ENCODE data around the gene CD302. TPM values are rescaled to one million over a fixed set of nuclear protein-coding genes. Genes with fewer than 3 reads are reported as not detected.

The CD302 gene
- total and polyA plus RNA-seq, 3 experiments from 2014 or later, result 0.28 to 0.75 (median 0.70) TPM

DNA sequence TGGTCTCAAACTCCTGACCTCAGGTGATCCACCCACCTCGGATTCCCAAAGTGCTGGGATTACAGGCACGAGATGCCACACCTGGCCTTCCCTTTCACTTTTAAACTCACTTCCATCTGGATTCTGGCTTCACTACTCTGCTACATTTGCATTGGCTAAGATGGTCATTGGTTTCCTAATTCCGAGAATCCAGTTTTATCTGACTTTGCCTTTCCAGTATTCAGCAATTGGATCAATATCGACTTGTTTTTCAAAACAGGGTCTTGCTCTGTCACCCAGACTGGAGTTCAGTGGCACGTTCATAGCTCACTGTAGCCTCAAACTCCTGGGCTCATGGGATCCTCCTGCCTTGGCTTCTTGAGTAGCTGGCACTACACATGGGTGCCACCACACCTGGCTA is 4.7 kb upstream of the CD302 start:
- no peaks in the 10 kb centered on the region for H3K36me3 ChIP-seq (ENCODE audit: insufficient read depth, low read length)
- CTCF ChIA-PET, result no interaction called here
- no peaks in the 10 kb centered on the region for H3K9me3 Mint-ChIP-seq
- H3K27ac ChIP-seq (ENCODE audit: low read depth, low read length), result no peak overlapping the region
- H3K4me3 ChIP-seq (ENCODE audit: low read length), result no peak overlapping the region
- no peaks in the 10 kb centered on the region for H3K27me3 ChIP-seq (ENCODE audit: insufficient read depth, low read length, poor library complexity, severe bottlenecking)
- POLR2A ChIA-PET, result no interaction called here
- no peak overlapping the region for H3K27ac Mint-ChIP-seq
- DNase-seq, result no peak
- peaks cover 12 to 17% of the 10 kb centered on the region in 2 donors for H3K27me3 Mint-ChIP-seq
- H3K4me3 Mint-ChIP-seq, result no peak overlapping the region
- peaks cover under 1% of the 10 kb centered on the region for H3K4me1 ChIP-seq (ENCODE audit: insufficient read depth, low read length)
- peaks cover 13 to 19% (median 16%) of the 10 kb centered on the region in 3 donors for H3K4me1 Mint-ChIP-seq
- H3K9me3 ChIP-seq (ENCODE audit: low read length), result no peaks in the 10 kb centered on the region
- H3K36me3 Mint-ChIP-seq, result peaks cover 21 to 26% (median 23%) of the 10 kb centered on the region in 3 donors

DNA sequence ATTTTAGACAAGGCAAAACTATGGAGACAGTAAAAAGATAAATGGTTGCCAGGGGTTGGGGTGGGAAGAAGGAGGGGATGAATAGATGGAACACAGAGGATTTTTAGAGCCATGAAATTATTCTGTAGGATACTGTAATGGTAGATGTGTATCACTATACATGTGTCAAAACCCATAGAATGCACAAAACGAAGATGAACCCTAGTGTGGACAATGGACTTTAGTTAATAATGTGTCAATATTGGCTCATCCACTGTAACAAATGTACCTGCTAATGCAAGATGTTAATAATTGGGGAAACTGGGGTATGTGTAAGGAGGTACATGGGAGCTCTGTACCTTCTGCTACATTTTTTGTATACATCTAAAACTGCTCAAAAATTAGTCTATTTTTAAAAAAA is 1.8 kb upstream of the CD302 start:
- H3K4me3 Mint-ChIP-seq, result no peak overlapping the region
- no peak overlapping the region for H3K4me3 ChIP-seq (ENCODE audit: low read length)
- no peaks in the 10 kb centered on the region for H3K9me3 ChIP-seq (ENCODE audit: low read length)
- CTCF ChIA-PET, result no interaction called here
- peaks cover 17 to 29% of the 10 kb centered on the region in 2 donors for H3K27me3 Mint-ChIP-seq
- H3K9me3 Mint-ChIP-seq, result no peaks in the 10 kb centered on the region
- peaks cover 7% of the 10 kb centered on the region for H3K4me1 ChIP-seq (ENCODE audit: insufficient read depth, low read length)
- no peaks in the 10 kb centered on the region for H3K36me3 ChIP-seq (ENCODE audit: insufficient read depth, low read length)
- no peak overlapping the region for H3K27ac ChIP-seq (ENCODE audit: low read depth, low read length)
- POLR2A ChIA-PET, result no interaction called here
- H3K27me3 ChIP-seq (ENCODE audit: insufficient read depth, low read length, poor library complexity, severe bottlenecking), result no peaks in the 10 kb centered on the region
- H3K4me1 Mint-ChIP-seq, result peaks cover 13 to 28% (median 23%) of the 10 kb centered on the region in 3 donors
- no peak overlapping the region for H3K27ac Mint-ChIP-seq
- H3K36me3 Mint-ChIP-seq, result peaks cover 4 to 7% (median 4%) of the 10 kb centered on the region in 3 donors
- DNase-seq, result no peak

DNA sequence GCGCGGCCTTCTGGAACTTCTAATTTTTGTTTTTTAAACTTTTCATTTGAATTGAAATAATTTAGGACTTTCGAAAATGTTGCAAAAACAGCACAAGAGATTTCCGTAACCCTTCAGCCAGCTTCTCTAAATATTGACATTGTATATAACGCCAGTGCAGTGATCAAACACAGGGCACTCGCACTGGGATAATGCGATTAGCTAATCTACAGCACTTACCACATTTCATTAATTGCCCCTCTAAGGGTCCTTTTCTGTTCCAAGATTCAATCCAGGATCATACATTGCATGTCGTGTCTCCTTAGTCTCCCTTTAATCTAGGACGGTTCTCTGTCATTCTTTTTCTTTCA is 343 bp upstream of the CD302 start:
- Histone ChIP-seq H3K9me3 (ENCODE audit: low read length) (no peaks in the 10 kb centered on the region), H3K4me3 (ENCODE audit: low read length) (no peak overlapping the region), H3K27me3 (ENCODE audit: insufficient read depth, low read length, poor library complexity, severe bottlenecking) (no peaks in the 10 kb centered on the region), H3K36me3 (ENCODE audit: insufficient read depth, low read length) (no peaks in the 10 kb centered on the region), H3K4me1 (ENCODE audit: insufficient read depth, low read length) (peaks cover 7% of the 10 kb centered on the region), H3K27ac (ENCODE audit: low read depth, low read length) (no peak overlapping the region)
- Mint-ChIP-seq H3K27ac (peak overlapping the region in 1 of 8 donors; percentile 2), H3K4me3 (peak overlapping the region; percentile 63 to 86 (median 77)), H3K27me3 (peaks cover 17 to 29% of the 10 kb centered on the region in 2 donors), H3K36me3 (peaks cover 0 to 3% (median 0%) of the 10 kb centered on the region in 3 donors), H3K4me1 (peaks cover 13 to 28% (median 23%) of the 10 kb centered on the region in 3 donors), H3K9me3 (no peaks in the 10 kb centered on the region)
- CTCF ChIA-PET, result no interaction called here
- no peak for DNase-seq
- POLR2A ChIA-PET, result no interaction called here

DNA sequence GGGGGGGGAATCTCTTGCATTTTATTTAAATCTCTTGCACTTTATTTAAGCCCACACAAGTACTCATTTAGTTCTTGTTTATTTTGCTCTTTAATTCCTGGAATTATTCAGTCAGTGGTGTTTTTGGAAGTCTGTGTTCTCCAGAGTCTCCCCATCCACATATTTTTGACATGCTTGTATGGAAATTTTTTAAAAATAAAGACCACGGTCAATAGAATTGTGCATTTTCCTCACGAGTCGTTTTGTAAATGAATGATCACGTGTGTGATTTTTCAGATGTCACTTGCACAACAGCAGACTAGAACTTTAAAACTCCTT is 824 bp downstream of the CD302 start:
- Mint-ChIP-seq H3K36me3 (peaks cover 0 to 3% (median 0%) of the 10 kb centered on the region in 3 donors), H3K4me1 (peaks cover 13 to 28% (median 22%) of the 10 kb centered on the region in 3 donors), H3K9me3 (no peaks in the 10 kb centered on the region), H3K27ac (no peak overlapping the region), H3K4me3 (peak overlapping the region; percentile 60 to 88 (median 77)), H3K27me3 (peaks cover 14 to 29% of the 10 kb centered on the region in 2 donors)
- POLR2A ChIA-PET, result no interaction called here
- H3K9me3 ChIP-seq (ENCODE audit: low read length), result no peaks in the 10 kb centered on the region
- H3K4me1 ChIP-seq (ENCODE audit: insufficient read depth, low read length), result peaks cover 7% of the 10 kb centered on the region
- H3K27me3 ChIP-seq (ENCODE audit: insufficient read depth, low read length, poor library complexity, severe bottlenecking), result no peaks in the 10 kb centered on the region
- no peak for DNase-seq
- H3K36me3 ChIP-seq (ENCODE audit: insufficient read depth, low read length), result no peaks in the 10 kb centered on the region
- CTCF ChIA-PET, result no interaction called here
- H3K4me3 ChIP-seq (ENCODE audit: low read length), result no peak overlapping the region
- H3K27ac ChIP-seq (ENCODE audit: low read depth, low read length), result no peak overlapping the region

GRCh38 chr2:159795841-159796690 is 1.9 kb downstream of the CD302 start:
- Mint-ChIP-seq H3K27me3 (peaks cover 12 to 29% of the 10 kb centered on the region in 2 donors), H3K27ac (no peak overlapping the region), H3K36me3 (peaks cover 0 to 3% (median 0%) of the 10 kb centered on the region in 3 donors), H3K9me3 (no peaks in the 10 kb centered on the region), H3K4me3 (no peak overlapping the region), H3K4me1 (peaks cover 13 to 28% (median 19%) of the 10 kb centered on the region in 3 donors)
- Histone ChIP-seq H3K27me3 (ENCODE audit: insufficient read depth, low read length, poor library complexity, severe bottlenecking) (no peaks in the 10 kb centered on the region), H3K9me3 (ENCODE audit: low read length) (no peaks in the 10 kb centered on the region), H3K27ac (ENCODE audit: low read depth, low read length) (no peak overlapping the region), H3K4me3 (ENCODE audit: low read length) (no peak overlapping the region), H3K4me1 (ENCODE audit: insufficient read depth, low read length) (peaks cover 7% of the 10 kb centered on the region), H3K36me3 (ENCODE audit: insufficient read depth, low read length) (no peaks in the 10 kb centered on the region)
- CTCF ChIA-PET, result no interaction called here
- POLR2A ChIA-PET, result no interaction called here
- no peak for DNase-seq

DNA sequence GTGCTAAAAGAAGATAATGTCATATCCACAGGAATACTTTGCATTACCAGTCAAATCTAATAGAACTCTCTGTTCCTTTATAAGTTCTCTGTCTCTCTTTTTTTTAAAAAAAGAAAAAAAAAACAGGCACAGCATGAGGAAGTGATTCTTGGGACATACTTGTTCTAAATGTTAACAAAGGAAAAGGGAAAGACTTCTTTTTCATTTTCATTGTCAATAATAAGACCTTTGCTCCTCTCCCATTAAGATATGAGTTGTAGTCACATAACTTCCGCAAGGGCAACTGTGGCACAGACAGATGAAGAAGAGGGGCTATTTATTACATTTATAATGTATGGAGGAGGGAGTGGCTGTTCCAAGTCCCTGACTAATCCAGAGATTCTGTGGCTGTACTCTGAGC is 4.7 kb downstream of the CD302 start:
- CTCF ChIA-PET, result no interaction called here

DNA sequence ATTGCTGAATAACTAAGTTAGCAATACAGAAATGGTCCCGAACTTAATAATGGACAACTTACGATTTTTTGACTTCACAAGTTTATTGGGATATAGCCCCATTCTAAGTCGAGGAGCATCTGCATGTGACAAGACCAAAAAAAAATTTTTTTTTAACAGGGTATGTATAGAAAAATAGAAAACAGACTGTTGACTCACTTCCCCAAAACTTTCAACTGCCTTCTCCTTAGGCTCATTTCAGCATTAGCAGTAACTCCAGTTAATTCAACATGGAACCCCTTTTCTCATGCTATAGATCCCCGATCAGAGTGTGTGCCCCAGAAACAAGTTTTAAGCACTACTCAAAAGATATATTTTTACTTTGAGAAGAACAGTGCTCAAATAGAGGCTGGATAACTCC is 5.4 kb downstream of the CD302 start:
- Mint-ChIP-seq H3K9me3 (no peaks in the 10 kb centered on the region), H3K27ac (no peak overlapping the region), H3K36me3 (peaks cover 0 to 2% (median 0%) of the 10 kb centered on the region in 3 donors), H3K4me3 (no peak overlapping the region), H3K4me1 (peaks cover 0 to 8% (median 7%) of the 10 kb centered on the region in 3 donors), H3K27me3 (peaks cover 6 to 11% of the 10 kb centered on the region in 2 donors)
- no peaks in the 10 kb centered on the region for H3K36me3 ChIP-seq (ENCODE audit: insufficient read depth, low read length)
- no peak overlapping the region for H3K27ac ChIP-seq (ENCODE audit: low read depth, low read length)
- DNase-seq, result no peak
- ChIA-PET CTCF (no interaction called here), POLR2A (no interaction called here)
- no peaks in the 10 kb centered on the region for H3K9me3 ChIP-seq (ENCODE audit: low read length)
- peaks cover 5% of the 10 kb centered on the region for H3K4me1 ChIP-seq (ENCODE audit: insufficient read depth, low read length)
- H3K27me3 ChIP-seq (ENCODE audit: insufficient read depth, low read length, poor library complexity, severe bottlenecking), result no peaks in the 10 kb centered on the region
- H3K4me3 ChIP-seq (ENCODE audit: low read length), result no peak overlapping the region

More for the DNA sequence above, 4.7 kb downstream of the CD302 start:
- H3K9me3 ChIP-seq (ENCODE audit: low read length), result no peaks in the 10 kb centered on the region
- H3K36me3 ChIP-seq (ENCODE audit: insufficient read depth, low read length), result no peaks in the 10 kb centered on the region
- no peaks in the 10 kb centered on the region for H3K9me3 Mint-ChIP-seq
- peaks cover 7% of the 10 kb centered on the region for H3K4me1 ChIP-seq (ENCODE audit: insufficient read depth, low read length)
- no peak overlapping the region for H3K27ac ChIP-seq (ENCODE audit: low read depth, low read length)
- H3K27me3 ChIP-seq (ENCODE audit: insufficient read depth, low read length, poor library complexity, severe bottlenecking), result no peaks in the 10 kb centered on the region
- H3K4me3 ChIP-seq (ENCODE audit: low read length), result no peak overlapping the region
- H3K27me3 Mint-ChIP-seq, result peaks cover 6 to 13% of the 10 kb centered on the region in 2 donors
- POLR2A ChIA-PET, result no interaction called here
- peaks cover 0 to 2% (median 0%) of the 10 kb centered on the region in 3 donors for H3K36me3 Mint-ChIP-seq
- no peak overlapping the region for H3K27ac Mint-ChIP-seq
- H3K4me3 Mint-ChIP-seq, result no peak overlapping the region
- DNase-seq, result no peak
- H3K4me1 Mint-ChIP-seq, result peaks cover 2 to 14% (median 8%) of the 10 kb centered on the region in 3 donors

DNA sequence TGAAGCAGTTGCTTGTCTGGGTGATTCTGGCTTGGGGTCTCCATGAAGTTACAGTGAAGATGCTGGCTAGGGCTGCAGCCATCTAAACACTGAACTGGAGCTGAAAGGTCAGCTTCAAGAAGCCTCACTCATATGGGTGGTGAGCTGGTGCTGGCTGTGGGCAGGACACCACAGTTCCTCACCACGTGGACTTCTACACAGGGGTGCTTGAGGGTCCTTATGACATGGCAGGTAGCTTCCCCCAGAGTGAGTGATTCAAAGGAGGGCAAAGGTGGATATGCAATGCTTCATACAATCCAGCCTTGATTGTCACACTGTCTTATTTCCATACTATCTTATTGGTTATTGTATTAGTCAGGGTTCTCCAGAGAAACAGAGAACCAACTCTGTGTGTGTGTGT is 6.0 kb downstream of the CD302 start:
- Mint-ChIP-seq H3K9me3 (no peaks in the 10 kb centered on the region), H3K4me3 (no peak overlapping the region), H3K36me3 (peaks cover 0 to 4% (median 0%) of the 10 kb centered on the region in 3 donors), H3K27ac (no peak overlapping the region), H3K27me3 (peaks cover 1 to 5% of the 10 kb centered on the region in 2 donors), H3K4me1 (peaks cover 0 to 4% (median 4%) of the 10 kb centered on the region in 3 donors)
- Histone ChIP-seq H3K27ac (ENCODE audit: low read depth, low read length) (no peak overlapping the region), H3K4me3 (ENCODE audit: low read length) (no peak overlapping the region), H3K4me1 (ENCODE audit: insufficient read depth, low read length) (no peaks in the 10 kb centered on the region), H3K36me3 (ENCODE audit: insufficient read depth, low read length) (no peaks in the 10 kb centered on the region), H3K27me3 (ENCODE audit: insufficient read depth, low read length, poor library complexity, severe bottlenecking) (no peaks in the 10 kb centered on the region), H3K9me3 (ENCODE audit: low read length) (no peaks in the 10 kb centered on the region)
- CTCF ChIA-PET, result no interaction called here
- no peak for DNase-seq
- POLR2A ChIA-PET, result no interaction called here
